ENCODE results near the gene PRKAB1. TPM values are rescaled to one million over a fixed set of nuclear protein-coding genes. Genes with fewer than 3 reads are reported as not detected.

Gene PRKAB1
- total and polyA plus RNA-seq, 9 of the 15 experiments (the other 6 are each of a cell fraction or from before 2014, with no cell fraction given), result 32.6 to 94.2 (median 63.8) TPM

GRCh38 chr12:119630223-119630780 lies 37.6 kb upstream of the PRKAB1 start:
- BruUV-seq (replicated peaks), result no TSS peak
- 15% methylated on average over 7 of the region's 7 CpGs for WGBS (ENCODE audit: insufficient coverage, low coverage, missing lambda C conversion rate)
- TF ChIP-seq NCOR1 (IDR thresholded peaks at IDR 0.05) (0 out of 2 replicates have a peak, but pooled peaks have one; percentile 12), ARID1B (IDR thresholded peaks at IDR 0.05) (0 out of 2 replicates have a peak, but pooled peaks have one; percentile 13), TOE1 (IDR thresholded peaks at IDR 0.05; ENCODE audit: borderline replicate concordance) (no peak), TOE1 (CRISPR knock-in tag; IDR thresholded peaks at IDR 0.05; ENCODE audit: borderline replicate concordance, low read depth) (no peak), ZBTB40 (IDR thresholded peaks at IDR 0.05) (peak; percentile 91), ZBTB40 (CRISPR knock-in tag; IDR thresholded peaks at IDR 0.05) (peak; percentile 61; the same call in 1 of the 2 replicates), MTA2 (IDR thresholded peaks at IDR 0.05; ENCODE audit: low read depth) (0 out of 2 replicates have a peak, but pooled peaks have one; percentile 14), TAL1 (IDR thresholded peaks at IDR 0.05) (peak; percentile 73), CBFA2T3 (IDR thresholded peaks at IDR 0.05) (peak; percentile 73), CBFA2T2 (conservative IDR thresholded peaks at IDR 0.05) (peak; percentile 66), PBX2 (CRISPR knock-in tag; IDR thresholded peaks at IDR 0.05; ENCODE audit: low read depth) (no peak), PBX2 (tag; conservative IDR thresholded peaks at IDR 0.05; ENCODE audit: low read depth) (no peak)

More at GRCh38 chr12:119630223-119630780, 37.6 kb upstream of the PRKAB1 start:
- ATAC-seq (peak; percentile 41; the same call in 2 of the 3 replicates), FAIRE-seq (no peak), DNase-seq (ENCODE audit: extremely low read depth in 1 of 4, low spot score in 3 of 4) (peak in 1 of 4 experiments; percentile 10)
- peaks cover 0 to 14% of the 10 kb centered on the region in 2 experiments; a peak in 2 of 5 replicates for H3K4me1 ChIP-seq (replicated peaks in 1 of 2; ENCODE audit: control insufficient read depth in 2 of 2, insufficient read depth in 2 of 2, low read length in 2 of 2)
- no peak overlapping the region for H3K27ac ChIP-seq (ENCODE audit: extremely low read depth, low read depth, low read length)
- no peak overlapping the region for H3K9ac ChIP-seq (ENCODE audit: insufficient read depth in 1 of 2, low read depth in 2 of 2, low read length in 2 of 2)
- in situ Hi-C loops (cut with MboI) (no loop called here), intact Hi-C loops (cut with micrococcal nuclease) (loop anchor here (5.0 kb wide), 1 partner anchor 38 kb away; the partner anchor contains the start of gene TMEM233)
- ChIA-PET POLR2A (no interaction called here), CTCF (ENCODE audit: low intra/inter-chr PET ratio) (no interaction called here)
- H3K4me2 ChIP-seq (ENCODE audit: insufficient read depth, low read length), result peak overlapping the region; percentile 57; the same call in 1 of the 2 replicates
- no peaks in the 10 kb centered on the region for H4K20me1 ChIP-seq (replicated peaks; ENCODE audit: control insufficient read depth, insufficient read depth, low read length)
- no peaks in the 10 kb centered on the region for H3K79me2 ChIP-seq (ENCODE audit: control insufficient read depth, insufficient read depth, low read length)
- 0 out of 2 replicates have a peak overlapping the region, but pooled peaks have one; percentile 9 for H2AFZ ChIP-seq (ENCODE audit: low read depth, low read length)
- no peaks in the 10 kb centered on the region for H3K9me3 ChIP-seq (replicated peaks; ENCODE audit: control insufficient read depth, insufficient read depth, low read depth, low read length)
- peaks cover 2 to 7% of the 10 kb centered on the region in 2 experiments; a peak in 3 of 5 replicates for H3K27me3 ChIP-seq (ENCODE audit: control insufficient read depth in 2 of 2, insufficient read depth in 2 of 2, low read length in 2 of 2)
- no peak overlapping the region for H3K4me3 ChIP-seq
- no peaks in the 10 kb centered on the region for H3K9me1 ChIP-seq (ENCODE audit: control insufficient read depth, insufficient read depth, low read length)
- no peaks in the 10 kb centered on the region for H3K36me3 ChIP-seq (ENCODE audit: control insufficient read depth, insufficient read depth, low read length)

Data from K562 (cell line).